HepG2 (cell line): ENCODE data around the gene CEP97. TPM values are rescaled to one million over a fixed set of nuclear protein-coding genes. Genes with fewer than 3 reads are reported as not detected.
A peak's percentile ranks its signal among the peaks of the same experiment; 100 is the strongest.

ENCODE experiments used
- ARHGAP35 ChIP-seq: sonication (generic); formaldehyde crosslinking; IDR thresholded peaks from 2 replicates; pipeline ENCODE4 v1.9.0; 2022; ENCODE audit warnings: mild to moderate bottlenecking, inconsistent platforms, moderate library complexity, missing genetic modification reagents, borderline replicate concordance
- ASH2L ChIP-seq: fragments of 300-600, 200-600 bp; sonication (generic); IDR thresholded peaks from 2 replicates; pipeline ENCODE4 v1.7.0; 2017; ENCODE audit warnings: low read depth, mild to moderate bottlenecking, moderate library complexity, mixed read lengths, low read length; ENCODE audit not compliant: insufficient read length
- CREB3 ChIP-seq: sonication (generic); formaldehyde crosslinking; IDR thresholded peaks from 2 replicates; pipeline ENCODE4 v1.5.0; 2020; ENCODE audit warnings: missing genetic modification reagents
- CTCF ChIP-seq: sonication (generic); formaldehyde crosslinking; IDR thresholded peaks from 2 replicates; pipeline ENCODE4 v1.5.0; 2020; ENCODE audit warnings: mild to moderate bottlenecking, missing genetic modification reagents, moderate library complexity
- FOSL2 ChIP-seq: sonication (generic); formaldehyde crosslinking; IDR thresholded peaks from 2 replicates; pipeline ENCODE4 v1.4.0; 2020; ENCODE audit warnings: missing genetic modification reagents
- GMEB2 ChIP-seq: IDR thresholded peaks from 2 replicates; pipeline ENCODE4 v1.6.1; 2016; ENCODE audit warnings: missing biosample characterization, missing genetic modification reagents, low read depth
- MBD4 ChIP-seq: IDR thresholded peaks from 2 replicates; pipeline ENCODE4 v1.6.1; 2012; ENCODE audit warnings: low read length, inconsistent platforms, borderline replicate concordance
- MIXL1 ChIP-seq: IDR thresholded peaks from 2 replicates; pipeline ENCODE4 v1.6.1; 2016
- MLX ChIP-seq: IDR thresholded peaks from 2 replicates; pipeline ENCODE4 v1.6.1; 2016
- NCOA1 ChIP-seq: sonication (generic); formaldehyde crosslinking; IDR thresholded peaks from 2 replicates; pipeline ENCODE4 v1.9.0; 2021; ENCODE audit warnings: missing genetic modification reagents
- NR3C1 ChIP-seq: sonication (generic); formaldehyde crosslinking; IDR thresholded peaks from 2 replicates; pipeline ENCODE4 v1.4.0; 2020; ENCODE audit warnings: missing genetic modification reagents
- PCBP1 ChIP-seq: fragments of 200-400 bp; formaldehyde crosslinking; IDR thresholded peaks from 2 replicates; pipeline ENCODE4 v1.6.1; 2017; ENCODE audit warnings: mild to moderate bottlenecking, low read depth, low read length, borderline replicate concordance
- POLR2A ChIP-seq, 2 experiments: IDR thresholded peaks; 2 replicates each; pipeline ENCODE4 v1.6.1; 2011; ENCODE audit warnings: low read depth in 2 of 2, low read length in 2 of 2, mild to moderate bottlenecking in 1 of 2, moderate library complexity in 1 of 2; ENCODE audit not compliant: insufficient read depth in 1 of 2
- TEAD3 ChIP-seq: optimal IDR thresholded peaks from 2 replicates; pipeline ENCODE3; 2016; ENCODE audit warnings: borderline replicate concordance
- TFDP2 ChIP-seq: sonication (generic); formaldehyde crosslinking; IDR thresholded peaks from 2 replicates; pipeline ENCODE4 v1.4.0; 2020; ENCODE audit warnings: missing genetic modification reagents
- THAP7 ChIP-seq: sonication (generic); formaldehyde crosslinking; IDR thresholded peaks from 2 replicates; pipeline ENCODE4 v1.8.1; 2023; ENCODE audit warnings: mild to moderate bottlenecking, missing genetic modification reagents
- ZFX ChIP-seq: sonication (generic); formaldehyde crosslinking; IDR thresholded peaks from 2 replicates; pipeline ENCODE4 v1.4.0; 2020; ENCODE audit warnings: mild to moderate bottlenecking, low read depth, missing genetic modification reagents, moderate library complexity
- ZNF138 ChIP-seq: sonication (generic); formaldehyde crosslinking; IDR thresholded peaks from 2 replicates; pipeline ENCODE4 v1.5.0; 2020; ENCODE audit warnings: mild to moderate bottlenecking, low read depth, missing genetic modification reagents
- ZNF20 ChIP-seq: sonication (generic); formaldehyde crosslinking; IDR thresholded peaks from 2 replicates; pipeline ENCODE4 v1.4.0; 2020; ENCODE audit warnings: mild to moderate bottlenecking, moderate library complexity, missing genetic modification reagents
- ZNF232 ChIP-seq: sonication (generic); formaldehyde crosslinking; IDR thresholded peaks from 2 replicates; pipeline ENCODE4 v1.4.0; 2020; ENCODE audit warnings: missing genetic modification reagents, borderline replicate concordance
- ZNF451 ChIP-seq: sonication (generic); formaldehyde crosslinking; IDR thresholded peaks from 2 replicates; pipeline ENCODE4 v1.5.0; 2020; ENCODE audit warnings: mild to moderate bottlenecking, missing genetic modification reagents
- ZNF546 ChIP-seq: sonication (generic); formaldehyde crosslinking; conservative IDR thresholded peaks from 2 replicates; pipeline ENCODE4 v1.8.1; 2023; ENCODE audit warnings: mild to moderate bottlenecking, missing genetic modification reagents
- ZNF629 ChIP-seq: sonication (generic); formaldehyde crosslinking; conservative IDR thresholded peaks from 2 replicates; pipeline ENCODE4 v1.5.0; 2020; ENCODE audit warnings: missing genetic modification reagents
- ZZZ3 ChIP-seq: sonication (generic); formaldehyde crosslinking; IDR thresholded peaks from 2 replicates; pipeline ENCODE4 v1.4.0; 2020; ENCODE audit warnings: missing genetic modification reagents, mild to moderate bottlenecking, borderline replicate concordance
- polyA plus RNA-seq, 8 experiments: library from polyadenylated mRNA; depleted of rRNA in 3 of 8; stranded (reverse) in 7 of 8; unstranded in 1 of 8; fragments of >200 nt; fragmentation: Illumina TruSeq in 4 of 8; extraction: Trizol in 4 of 8; gene quantifications; 2 replicates each; pipeline versions ENCODE4 v1.2.1 to v1.2.3, GENCODE V29; 2011 to 2016; ENCODE audit warnings: low read depth in 4 of 8, missing spikeins in 1 of 8, mixed read lengths in 1 of 8; ENCODE audit not compliant: insufficient read depth in 1 of 8
- total RNA-seq, 5 experiments: library from RNA; depleted of rRNA; stranded (reverse); fragments of >200 nt; fragmentation: Illumina TruSeq; extraction: Trizol; gene quantifications; 2 replicates each; pipeline ENCODE4 v1.2.3, GENCODE V29; 2016; ENCODE audit warnings: low read depth in 1 of 5

CEP97 gene
- total and polyA plus RNA-seq, 2 of the 13 experiments (the other 11 are each of a cell fraction or from before 2014, with no cell fraction given) = 0.99 to 6.5 TPM

GRCh38 chr3:101676765-101677435 is 47.5 kb upstream of the CEP97 start, which contains the start of gene ZBTB11 (continued):
- TF ChIP-seq CREB3 (CRISPR knock-in tag) (0 out of 2 replicates have a peak, but pooled peaks have one; percentile 50), ZNF20 (CRISPR knock-in tag) (no peak), FOSL2 (CRISPR knock-in tag) (peak; percentile 51; the same call in 1 of the 2 replicates), TFDP2 (CRISPR knock-in tag) (peak; percentile 57; the same call in 1 of the 2 replicates), ASH2L (peak; percentile 89), ZNF138 (CRISPR knock-in tag) (no peak), ZNF232 (CRISPR knock-in tag) (peak; percentile 75; the same call in 1 of the 2 replicates), MBD4 (no peak), ARHGAP35 (peak; percentile 12; the same call in 1 of the 2 replicates), THAP7 (CRISPR knock-in tag) (peak; percentile 83; the same call in 1 of the 2 replicates), NCOA1 (no peak), TEAD3 (CRISPR knock-in tag) (peak; percentile 91), GMEB2 (no peak), POLR2A (IDR thresholded peaks at IDR 0.05; ENCODE audit: insufficient read depth in 1 of 2, low read depth in 2 of 2, low read length in 2 of 2) (peak; percentile 48 to 78), ZFX (CRISPR knock-in tag) (peak; percentile 16; the same call in 1 of the 2 replicates), PCBP1 (no peak), ZZZ3 (CRISPR knock-in tag) (0 out of 2 replicates have a peak, but pooled peaks have one; percentile 38), MIXL1 (CRISPR knock-in tag) (peak; percentile 67; the same call in 1 of the 2 replicates), NR3C1 (CRISPR knock-in tag) (no peak), ZNF451 (CRISPR knock-in tag) (0 out of 2 replicates have a peak, but pooled peaks have one; percentile 57), ZNF546 (no peak; the same call in 1 of the 2 replicates), ZNF629 (CRISPR knock-in tag) (0 out of 2 replicates have a peak, but pooled peaks have one; percentile 19), CTCF (peak; percentile 71), MLX (CRISPR knock-in tag) (0 out of 2 replicates have a peak, but pooled peaks have one; percentile 55)
